GM18867 (cell line): ENCODE results near the gene PPM1F.

Experiments used
- ATAC-seq: cut with Tn5 transposase; IDR thresholded peaks from one replicate; pipeline ENCODE4 v1.9.1; 2021; ENCODE audit warnings: mild to moderate bottlenecking, moderate library complexity; ENCODE audit not compliant: unreplicated experiment

The PPM1F gene

GRCh38 chr22:21977814-21978213 lies 25.2 kb upstream of the PPM1F start:
- no peak for ATAC-seq

GRCh38 chr22:21975854-21976345 lies 23.3 kb upstream of the PPM1F start:
- ATAC-seq = no peak

GRCh38 chr22:21975273-21975672 lies 22.6 kb upstream of the PPM1F start:
- no peak for ATAC-seq

- ATAC-seq = no peak
Observed at GRCh38 chr22:21974058-21974649, 21.5 kb upstream of the PPM1F start.

GRCh38 chr22:21972806-21973205 lies 20.2 kb upstream of the PPM1F start:
- no peak for ATAC-seq

GRCh38 chr22:21972293-21972779 lies 19.7 kb upstream of the PPM1F start:
- no peak for ATAC-seq

- ATAC-seq = no peak
Observed at GRCh38 chr22:21971858-21972275, 19.2 kb upstream of the PPM1F start.

- ATAC-seq = no peak
Observed at GRCh38 chr22:21970800-21971617, 18.4 kb upstream of the PPM1F start.

- no peak for ATAC-seq
Observed at GRCh38 chr22:21970037-21970799, 17.6 kb upstream of the PPM1F start.

- no peak for ATAC-seq
Observed at GRCh38 chr22:21968452-21969129, 15.9 kb upstream of the PPM1F start.

- ATAC-seq = no peak
Observed at GRCh38 chr22:21967693-21968271, 15.1 kb upstream of the PPM1F start.

GRCh38 chr22:21966643-21967516 lies 14.2 kb upstream of the PPM1F start:
- ATAC-seq = no peak

- no peak for ATAC-seq
Observed at GRCh38 chr22:21965762-21966288, 13.2 kb upstream of the PPM1F start.

- no peak for ATAC-seq
Observed at GRCh38 chr22:21964918-21965484, 12.4 kb upstream of the PPM1F start.

GRCh38 chr22:21964234-21964633 lies 11.6 kb upstream of the PPM1F start:
- ATAC-seq = no peak

GRCh38 chr22:21963790-21964211 lies 11.2 kb upstream of the PPM1F start:
- no peak for ATAC-seq

GRCh38 chr22:21963286-21963685 lies 10.6 kb upstream of the PPM1F start:
- no peak for ATAC-seq

- no peak for ATAC-seq
Observed at GRCh38 chr22:21962655-21962949, 10.0 kb upstream of the PPM1F start.
